Activated gamma-delta T cell (primary cell): ENCODE data around the gene CYREN.

ENCODE experiments used
- DNase-seq: peaks from one replicate; lab custom pipeline; 2025; lab: John Stamatoyannopoulos, UW

The CYREN gene

GRCh38 chr7:135197343-135197742 is 26.8 kb upstream of the CYREN start:
- DNase-seq: no peak

DNA sequence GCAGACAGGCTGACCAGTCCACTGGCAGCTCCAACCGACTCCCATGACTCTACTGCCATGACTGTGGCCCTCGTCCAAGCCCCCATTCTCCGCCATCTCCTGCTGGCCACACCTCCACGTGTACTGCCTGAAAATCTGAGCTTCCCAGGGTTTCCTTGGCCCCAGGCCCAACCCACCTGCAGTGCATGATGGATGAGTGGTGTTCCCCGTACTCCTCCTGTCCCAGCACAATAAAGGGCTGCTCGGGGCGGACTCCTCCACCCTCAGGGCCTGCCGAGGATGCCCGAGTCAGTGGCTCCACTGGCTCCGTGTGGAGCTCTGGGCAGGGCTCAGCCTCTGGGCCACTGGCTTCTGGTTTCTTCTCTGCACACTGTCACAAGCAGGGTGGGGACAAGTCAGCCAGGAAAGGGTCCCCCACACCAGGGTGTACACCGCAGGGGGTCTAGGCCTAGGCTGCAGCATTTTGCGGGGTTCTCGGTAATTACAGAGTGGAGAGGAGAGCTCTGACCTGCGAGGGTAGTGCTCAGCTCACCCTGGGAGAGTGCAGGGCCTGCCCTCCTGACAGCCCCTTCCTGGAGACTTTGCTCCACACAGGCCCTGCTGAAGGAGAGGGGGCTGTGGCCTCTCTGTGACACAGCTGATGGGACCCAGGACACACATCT is 25.6 kb upstream of the CYREN start:
- DNase-seq: no peak

DNA sequence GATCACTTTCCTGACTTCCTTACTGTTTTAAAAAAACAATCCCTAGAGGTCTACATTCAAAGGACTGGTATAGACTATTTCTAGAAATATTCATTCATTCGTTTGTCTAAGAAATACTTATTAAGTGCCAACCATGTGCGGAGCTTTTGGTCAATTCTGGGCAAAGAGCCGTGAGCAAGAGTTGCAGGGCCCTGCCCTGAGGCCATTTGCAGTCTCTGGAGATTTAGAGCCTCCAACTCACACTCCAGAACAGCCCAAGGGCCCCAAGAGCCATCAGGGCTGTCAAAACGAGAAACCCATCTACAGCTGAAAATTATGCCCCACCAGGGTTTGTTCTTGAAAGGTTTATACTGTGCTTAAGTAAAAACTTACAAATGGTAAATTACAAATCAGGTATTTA is 24.6 kb upstream of the CYREN start:
- DNase-seq: no peak

DNA sequence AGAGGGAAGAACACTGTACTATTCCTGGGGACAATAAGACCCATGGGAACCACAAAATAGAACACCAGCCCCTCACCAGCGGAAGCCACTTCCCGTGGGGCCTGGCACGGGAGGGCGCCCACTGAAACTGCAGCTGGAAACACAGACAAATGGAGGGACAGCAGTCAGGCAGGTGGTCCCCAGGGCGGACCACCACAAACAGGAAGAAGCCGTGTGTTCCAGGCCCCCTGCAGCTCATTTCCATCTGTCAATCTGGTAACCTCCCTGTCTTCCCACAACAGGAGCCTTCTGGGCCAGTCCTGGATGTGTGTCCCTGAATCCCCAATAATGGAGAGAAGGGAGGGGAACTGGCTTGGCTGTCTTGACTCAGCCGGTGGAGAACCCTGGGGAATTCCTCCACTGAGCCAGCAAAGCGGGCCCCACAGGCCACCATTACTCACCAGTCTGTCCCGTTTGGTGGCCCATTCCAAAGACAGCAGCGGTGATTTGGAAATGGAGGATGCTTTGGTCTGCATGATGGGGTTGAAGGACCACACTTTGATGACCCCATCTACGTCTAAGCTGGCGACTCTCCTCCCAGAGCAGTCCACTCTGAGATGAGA is 24.1 kb upstream of the CYREN start:
- DNase-seq: no peak

DNA sequence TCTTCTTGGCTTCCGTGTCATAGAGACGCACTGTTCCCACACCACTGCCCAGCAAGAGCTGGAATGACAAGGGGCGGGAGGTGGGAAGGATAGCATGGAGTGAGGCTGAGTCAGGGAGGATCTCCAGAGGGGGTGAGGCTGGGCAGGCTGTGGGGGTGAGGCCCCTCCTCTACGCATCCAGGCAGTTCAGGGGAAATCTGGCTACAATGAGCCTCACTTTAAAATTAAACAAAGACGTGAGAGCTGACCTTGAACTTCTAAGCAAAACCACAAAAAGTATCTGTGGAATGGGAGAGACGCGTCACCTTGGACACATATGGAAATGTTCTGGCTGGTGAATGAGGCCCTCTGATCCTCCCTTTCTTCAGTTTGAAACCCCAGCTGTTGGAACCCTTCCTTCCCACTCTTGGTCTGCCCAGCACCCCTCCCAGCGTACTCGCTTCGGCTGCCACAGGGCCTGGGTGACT is 23.1 kb upstream of the CYREN start:
- DNase-seq: no peak

DNA sequence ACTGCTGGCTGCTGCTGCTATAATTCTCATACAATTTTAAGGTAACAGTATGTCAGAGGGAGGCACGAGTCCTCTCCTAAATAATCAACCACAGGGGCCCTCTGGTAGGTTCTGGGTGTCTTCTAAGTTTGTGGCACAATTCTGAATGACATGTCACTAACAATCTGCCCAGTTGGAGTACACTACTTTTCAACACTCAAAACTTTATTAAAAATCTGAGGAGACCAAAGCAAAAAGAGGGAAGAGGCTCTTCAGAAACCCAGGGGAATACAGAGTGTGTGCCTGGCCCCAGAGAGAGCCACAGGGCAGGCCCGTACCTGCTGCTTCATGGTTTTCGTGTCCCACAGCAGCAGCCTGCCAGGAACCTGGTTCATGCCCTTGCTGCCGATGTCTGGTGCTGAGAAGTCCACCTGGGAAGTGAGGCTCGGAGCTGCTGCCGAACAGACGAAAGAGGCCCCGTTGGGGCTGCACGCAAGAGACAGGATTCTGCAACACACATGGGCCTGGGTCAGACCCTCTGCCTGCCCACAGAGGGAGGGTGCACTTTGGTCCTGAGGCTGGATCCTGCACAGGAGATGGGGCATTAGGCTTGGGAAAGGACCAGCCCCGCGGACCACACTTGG is 22.5 kb upstream of the CYREN start:
- no peak for DNase-seq

DNA sequence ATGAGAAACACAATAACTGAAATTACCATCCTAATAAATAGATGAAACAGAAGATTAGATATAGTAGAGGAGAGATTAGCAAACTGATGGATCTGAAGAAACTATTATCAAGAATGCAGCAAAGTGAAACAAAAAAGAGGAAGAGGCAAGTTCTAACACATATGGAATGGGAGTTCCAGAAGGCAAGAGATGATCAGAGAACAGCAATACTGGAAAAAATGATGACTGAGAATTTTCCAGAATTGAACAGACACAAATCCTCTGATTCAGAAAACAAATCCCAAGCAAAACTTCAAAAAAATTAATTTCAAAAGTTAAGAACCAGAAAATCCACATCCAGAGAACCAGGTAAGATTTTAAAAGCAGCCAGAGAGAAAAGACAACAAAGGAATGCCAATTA is 20.2 kb upstream of the CYREN start:
- DNase-seq: no peak

DNA sequence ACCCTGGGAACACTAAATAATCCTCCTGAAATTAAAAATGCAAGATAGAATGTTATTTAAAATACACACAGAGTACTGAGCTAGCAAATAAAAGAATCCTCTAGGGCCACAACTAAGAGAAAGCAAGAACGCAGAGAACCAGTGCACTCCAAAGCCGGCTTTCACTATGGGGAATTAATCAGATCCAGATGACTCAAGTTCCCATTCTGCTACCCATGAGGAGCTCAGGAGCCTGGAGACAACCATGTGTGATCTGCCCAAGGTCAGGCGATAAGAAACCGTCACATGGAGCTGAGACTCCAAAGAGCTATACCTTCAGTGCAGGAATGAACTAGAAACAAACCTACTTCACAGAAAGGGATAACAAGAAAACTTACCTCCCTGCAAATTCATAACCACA is 19.5 kb upstream of the CYREN start:
- no peak for DNase-seq

DNA sequence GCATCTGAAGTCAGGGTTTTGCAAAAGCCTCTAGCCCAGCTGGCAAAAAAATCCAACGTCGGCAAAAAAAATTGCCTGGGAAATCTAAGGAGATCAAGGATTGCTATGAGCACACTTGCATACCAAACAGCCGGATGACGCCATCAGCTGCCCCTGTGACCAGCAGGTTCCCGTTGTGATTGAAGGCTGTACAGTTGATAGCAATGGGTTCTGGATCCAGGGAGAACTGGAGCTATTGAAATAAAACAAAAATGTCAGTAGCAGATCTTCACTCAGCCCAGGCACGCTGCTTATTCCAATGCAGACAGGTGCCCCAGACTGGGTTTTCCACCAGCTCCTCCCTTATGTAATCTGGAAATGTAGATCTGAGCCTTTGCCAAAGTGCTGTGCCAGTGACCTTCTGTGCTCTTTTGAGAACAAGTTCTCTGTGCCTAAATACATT is 18.7 kb upstream of the CYREN start:
- no peak for DNase-seq

GRCh38 chr7:135188298-135188984 is 17.9 kb upstream of the CYREN start:
- no peak for DNase-seq

- DNase-seq: no peak
Observed at GRCh38 chr7:135186841-135187253, 16.3 kb upstream of the CYREN start.

DNA sequence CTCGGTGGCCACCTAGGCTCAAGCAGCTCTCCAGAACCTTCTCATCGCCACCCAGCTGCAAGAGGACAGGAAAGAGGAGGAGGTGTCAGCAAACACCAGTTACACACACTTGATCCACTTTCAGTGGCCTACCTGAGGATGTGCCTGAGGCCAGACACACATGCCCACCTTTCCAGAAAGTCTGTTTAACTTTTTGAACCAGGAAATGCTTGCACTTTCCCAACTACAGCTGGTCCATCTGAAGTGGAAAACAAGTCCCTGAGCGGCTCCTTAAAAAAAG is 15.7 kb upstream of the CYREN start:
- no peak for DNase-seq

GRCh38 chr7:135185471-135186260 is 15.2 kb upstream of the CYREN start:
- no peak for DNase-seq

DNA sequence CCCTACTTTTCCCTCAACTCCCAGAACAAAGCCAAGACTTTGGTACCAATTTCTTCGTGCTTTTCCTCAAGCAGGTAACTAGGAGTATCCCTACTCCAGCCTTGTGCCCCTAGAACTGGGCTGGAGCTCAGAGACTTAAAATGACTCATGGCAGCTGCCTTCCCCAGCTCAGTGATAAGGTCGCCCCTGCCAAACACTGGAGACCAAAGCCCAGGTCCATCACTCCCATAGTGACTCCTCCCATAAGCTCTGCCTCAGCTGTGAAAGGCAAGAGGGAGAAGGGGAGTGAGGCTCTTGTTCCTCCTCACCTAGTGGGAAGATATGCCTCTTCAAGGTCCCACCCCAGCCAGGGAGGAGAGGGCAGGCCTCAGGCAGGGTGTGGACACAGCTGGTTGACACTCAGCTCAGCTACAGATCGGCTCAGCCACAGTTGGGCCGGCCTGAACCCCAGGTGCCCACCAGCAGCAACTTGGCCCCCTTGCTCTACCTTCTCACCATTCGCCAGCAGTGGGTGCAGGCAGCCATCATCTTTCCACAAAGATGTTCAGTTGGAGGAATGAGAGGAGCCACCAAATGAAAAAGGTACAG is 13.8 kb upstream of the CYREN start:
- DNase-seq: no peak

GRCh38 chr7:135183478-135183877 is 13.0 kb upstream of the CYREN start:
- no peak for DNase-seq

GRCh38 chr7:135181929-135182678 is 11.6 kb upstream of the CYREN start:
- no peak for DNase-seq

- no peak for DNase-seq
Observed at GRCh38 chr7:135181261-135181928, 10.9 kb upstream of the CYREN start.

- DNase-seq: no peak
Observed at GRCh38 chr7:135180122-135180521, 9.6 kb upstream of the CYREN start.

GRCh38 chr7:135179321-135179925 is 8.9 kb upstream of the CYREN start:
- DNase-seq: no peak

GRCh38 chr7:135178364-135178763 is 7.9 kb upstream of the CYREN start:
- no peak for DNase-seq
